Neural cell (in vitro differentiated cells): ENCODE results near the gene NSMF. TPM values are rescaled to one million over a fixed set of nuclear protein-coding genes. Genes with fewer than 3 reads are reported as not detected.

Experiments
- H2AFZ ChIP-seq: fragments of 200-600, 300-800 bp; sonication (generic), shearing (Covaris generic); 2 replicates; pipeline ENCODE4 v1.6.0; 2014; ENCODE audit warnings: low read depth, mild to moderate bottlenecking, antibody characterized with exemption, low read length, moderate library complexity
- H3F3A ChIP-seq: fragments of 200-600 bp; shearing (Covaris generic); 2 replicates; pipeline ENCODE4 v1.6.1; 2016; ENCODE audit warnings: mild to moderate bottlenecking, moderate library complexity, mixed read lengths, antibody characterized with exemption, low read length; ENCODE audit not compliant: insufficient read depth, poor library complexity, severe bottlenecking
- H3K27ac ChIP-seq: fragments of 200-600, 300-800 bp; sonication (generic), shearing (Covaris generic); 2 replicates; pipeline ENCODE4 v1.5.1; 2014; ENCODE audit warnings: mild to moderate bottlenecking, low read length, moderate library complexity
- H3K27me3 ChIP-seq: fragments of 300-800, 200-600 bp; sonication (generic), shearing (Covaris generic); 2 replicates; pipeline ENCODE4 v1.6.0; 2014; ENCODE audit warnings: mild to moderate bottlenecking, low read depth, low read length, moderate library complexity; ENCODE audit not compliant: insufficient read depth
- H3K36me3 ChIP-seq: fragments of 300-800, 200-600 bp; sonication (generic), shearing (Covaris generic); 2 replicates; pipeline ENCODE4 v1.5.1; 2014; ENCODE audit warnings: mild to moderate bottlenecking, antibody characterized with exemption, low read length, moderate library complexity; ENCODE audit not compliant: insufficient read depth
- H3K4me2 ChIP-seq: fragments of 300-800, 200-600 bp; sonication (generic), shearing (Covaris generic); 2 replicates; pipeline ENCODE4 v1.6.0; 2014; ENCODE audit warnings: mild to moderate bottlenecking, low read length
- H3K4me3 ChIP-seq: fragments of 300-800, 200-600 bp; sonication (generic), shearing (Covaris generic); 2 replicates; pipeline ENCODE4 v1.5.1; 2014; ENCODE audit warnings: mild to moderate bottlenecking, low read length, moderate library complexity
- H3K79me2 ChIP-seq: fragments of 200-600 bp; shearing (Covaris generic); replicated peaks from 2 replicates; pipeline ENCODE4 v1.6.0; 2014; ENCODE audit warnings: mild to moderate bottlenecking, low read length, moderate library complexity; ENCODE audit not compliant: insufficient read depth
- H3K9ac ChIP-seq: fragments of 300-800, 200-600 bp; sonication (generic), shearing (Covaris generic); 2 replicates; pipeline ENCODE4 v1.6.1; 2016; ENCODE audit warnings: mild to moderate bottlenecking, low read length, mixed read lengths
- H3K9me2 ChIP-seq: fragments of 200-600 bp; shearing (Covaris generic); 2 replicates; pipeline ENCODE4 v1.6.1; 2016; ENCODE audit warnings: mild to moderate bottlenecking, low read length, mixed read lengths; ENCODE audit not compliant: insufficient read depth
- H3K9me3 ChIP-seq: fragments of 200-600, 300-800 bp; sonication (generic), shearing (Covaris generic); 2 replicates; pipeline ENCODE4 v1.6.1; 2016; ENCODE audit warnings: mild to moderate bottlenecking, mixed run types, low read length, moderate library complexity, mixed read lengths
- H4K20me1 ChIP-seq: fragments of 200-600 bp; shearing (Covaris generic); 2 replicates; pipeline ENCODE4 v1.6.1; 2016; ENCODE audit warnings: mild to moderate bottlenecking, mixed run types; ENCODE audit not compliant: insufficient read depth
- CTCF ChIP-seq: fragments of 450-650 bp; IDR thresholded peaks from 2 replicates; pipeline ENCODE4 v1.5.1; 2014; ENCODE audit warnings: antibody characterized with exemption, mild to moderate bottlenecking, moderate library complexity; ENCODE audit not compliant: poor library complexity, severe bottlenecking
- EP300 ChIP-seq: fragments of 450-650 bp; conservative IDR thresholded peaks from 2 replicates; pipeline ENCODE4 v1.6.1; 2014; ENCODE audit warnings: antibody characterized with exemption, mild to moderate bottlenecking, moderate library complexity; ENCODE audit not compliant: poor library complexity, severe bottlenecking
- EZH2 ChIP-seq: fragments of 200-600, 300-800 bp; shearing (Covaris generic), sonication (generic); IDR thresholded peaks from 2 replicates; pipeline ENCODE4 v1.6.1; 2014; ENCODE audit warnings: antibody characterized with exemption, low read length, borderline replicate concordance, mild to moderate bottlenecking; ENCODE audit not compliant: insufficient read depth, poor library complexity, severe bottlenecking
- MXI1 ChIP-seq: fragments of 450-650 bp; conservative IDR thresholded peaks from 2 replicates; pipeline ENCODE4 v1.6.1; 2014; ENCODE audit warnings: antibody characterized with exemption, mild to moderate bottlenecking; ENCODE audit not compliant: poor library complexity, severe bottlenecking
- POLR2AphosphoS5 ChIP-seq: IDR thresholded peaks from 2 replicates; pipeline ENCODE4 v1.6.1; 2012
- RAD21 ChIP-seq: fragments of 450-650 bp; conservative IDR thresholded peaks from 2 replicates; pipeline ENCODE4 v1.6.1; 2014; ENCODE audit warnings: antibody characterized with exemption, mild to moderate bottlenecking, moderate library complexity
- SMC3 ChIP-seq: fragments of 450-650 bp; conservative IDR thresholded peaks from 2 replicates; pipeline ENCODE4 v1.6.1; 2014; ENCODE audit warnings: antibody characterized with exemption, mild to moderate bottlenecking, moderate library complexity; ENCODE audit not compliant: poor library complexity
- TAF1 ChIP-seq: IDR thresholded peaks from 2 replicates; pipeline ENCODE4 v1.6.1; 2012; ENCODE audit warnings: low read depth
- polyA plus RNA-seq: library from polyadenylated mRNA; depleted of rRNA; stranded (reverse); fragments of >200 nt; gene quantifications from 2 replicates; pipeline ENCODE4 v1.2.3, GENCODE V29; 2014
- TF ChIP-seq, protein P1 (sequence below): IDR thresholded peaks from 2 replicates; pipeline ENCODE4 v1.6.1; 2012; ENCODE audit warnings: borderline replicate concordance

NSMF gene
- polyA plus RNA-seq, 1 donor from 2014 or later, result 51.2 TPM

DNA sequence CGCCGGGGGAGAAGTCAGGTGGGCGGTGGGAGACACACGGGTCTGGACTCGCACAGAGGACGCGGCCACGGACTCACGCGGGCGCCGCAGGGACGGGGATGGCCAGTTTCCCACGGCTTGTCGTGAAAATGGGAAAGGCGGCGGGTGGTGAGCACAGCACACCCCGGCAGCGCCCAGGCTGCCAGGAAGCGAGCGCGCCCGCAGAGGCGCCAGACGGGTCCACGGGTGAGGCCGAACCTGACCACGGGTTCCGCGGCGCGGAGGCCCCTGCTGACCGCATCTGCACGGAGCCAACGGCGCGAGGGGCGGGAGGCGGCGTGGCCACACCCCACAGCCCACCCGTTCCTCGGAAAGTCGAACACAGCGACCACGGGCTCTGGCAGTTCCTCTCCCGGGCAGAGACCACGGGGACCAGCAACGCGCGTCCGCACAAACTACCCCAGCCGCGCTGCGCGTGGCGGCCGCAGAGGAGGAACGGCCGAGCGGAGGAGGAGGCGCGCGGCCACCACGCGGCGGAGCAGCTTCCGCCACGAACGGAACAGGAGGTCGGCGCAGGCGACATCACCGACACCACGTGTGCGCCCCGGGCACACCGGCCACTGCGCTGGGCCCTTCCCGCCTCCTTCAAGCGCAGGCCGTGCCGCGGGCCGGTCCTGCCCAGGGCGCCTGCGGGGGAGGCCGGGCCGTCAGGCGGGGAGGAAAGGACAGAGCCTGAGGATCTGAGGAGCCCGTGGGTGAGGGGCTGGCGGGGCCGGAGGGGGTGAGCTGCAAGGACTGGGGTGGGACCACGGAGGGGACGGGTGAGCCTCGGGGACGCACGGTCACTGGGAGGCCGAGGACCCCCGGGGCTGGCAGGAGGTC lies 41.7 kb downstream of the NSMF start:
- Histone ChIP-seq H3F3A (no peaks in the 10 kb centered on the region), H3K4me2 (no peak overlapping the region), H3K9me3 (no peaks in the 10 kb centered on the region), H3K27me3 (no peaks in the 10 kb centered on the region), H3K9me2 (no peaks in the 10 kb centered on the region), H3K4me3 (no peak overlapping the region), H4K20me1 (no peaks in the 10 kb centered on the region), H2AFZ (no peak overlapping the region), H3K36me3 (no peaks in the 10 kb centered on the region), H3K79me2 (peaks cover 16% of the 10 kb centered on the region), H3K9ac (no peak overlapping the region), H3K27ac (no peak overlapping the region)
- TF ChIP-seq SMC3 (no peak), EZH2 (no peak), CTCF (no peak)

DNA sequence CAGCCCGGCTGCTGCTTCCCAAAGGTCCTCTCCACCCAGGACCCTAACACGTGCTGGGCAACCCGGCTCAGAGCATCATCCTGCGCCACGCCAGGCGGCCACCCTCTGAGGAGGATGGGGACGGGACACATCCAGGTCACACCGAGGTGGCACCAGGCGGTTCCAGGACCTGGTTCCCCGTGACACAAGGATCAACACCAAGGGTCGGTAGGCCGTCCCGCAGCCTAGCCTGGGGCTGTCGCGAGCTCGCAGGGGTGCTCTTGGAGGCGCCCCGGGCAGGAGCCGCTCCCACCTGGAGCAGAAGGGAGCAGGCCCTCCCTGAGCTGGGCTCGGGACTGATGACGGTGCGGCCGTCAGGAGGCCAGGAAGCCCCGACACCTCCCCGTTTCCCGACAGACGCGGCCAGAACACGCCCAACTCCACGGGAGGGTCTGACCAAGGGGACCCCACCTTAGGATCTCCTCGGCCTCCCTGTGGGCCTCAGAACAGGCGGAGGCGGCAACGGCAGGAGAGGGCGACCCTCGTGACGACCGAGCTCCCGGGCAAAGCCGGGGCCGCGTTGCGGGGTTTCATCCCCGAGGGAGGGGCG lies 42.5 kb downstream of the NSMF start:
- no peak overlapping the region for H3K4me2 ChIP-seq
- no peak overlapping the region for H2AFZ ChIP-seq
- no peak overlapping the region for H3K27ac ChIP-seq
- H3K36me3 ChIP-seq, result no peaks in the 10 kb centered on the region
- H3K9me2 ChIP-seq, result no peaks in the 10 kb centered on the region
- no peak overlapping the region for H3K4me3 ChIP-seq
- H4K20me1 ChIP-seq, result no peaks in the 10 kb centered on the region
- H3K9me3 ChIP-seq, result no peaks in the 10 kb centered on the region
- peaks cover 12% of the 10 kb centered on the region for H3K79me2 ChIP-seq
- H3F3A ChIP-seq, result no peaks in the 10 kb centered on the region
- no peak for TF ChIP-seq EP300
- no peak for TF ChIP-seq EZH2
- TF ChIP-seq TAF1, result no peak
- TF ChIP-seq POLR2AphosphoS5, result no peak
- TF ChIP-seq MXI1, result no peak
- TF ChIP-seq SMC3, result no peak
- TF ChIP-seq, protein P1, sequence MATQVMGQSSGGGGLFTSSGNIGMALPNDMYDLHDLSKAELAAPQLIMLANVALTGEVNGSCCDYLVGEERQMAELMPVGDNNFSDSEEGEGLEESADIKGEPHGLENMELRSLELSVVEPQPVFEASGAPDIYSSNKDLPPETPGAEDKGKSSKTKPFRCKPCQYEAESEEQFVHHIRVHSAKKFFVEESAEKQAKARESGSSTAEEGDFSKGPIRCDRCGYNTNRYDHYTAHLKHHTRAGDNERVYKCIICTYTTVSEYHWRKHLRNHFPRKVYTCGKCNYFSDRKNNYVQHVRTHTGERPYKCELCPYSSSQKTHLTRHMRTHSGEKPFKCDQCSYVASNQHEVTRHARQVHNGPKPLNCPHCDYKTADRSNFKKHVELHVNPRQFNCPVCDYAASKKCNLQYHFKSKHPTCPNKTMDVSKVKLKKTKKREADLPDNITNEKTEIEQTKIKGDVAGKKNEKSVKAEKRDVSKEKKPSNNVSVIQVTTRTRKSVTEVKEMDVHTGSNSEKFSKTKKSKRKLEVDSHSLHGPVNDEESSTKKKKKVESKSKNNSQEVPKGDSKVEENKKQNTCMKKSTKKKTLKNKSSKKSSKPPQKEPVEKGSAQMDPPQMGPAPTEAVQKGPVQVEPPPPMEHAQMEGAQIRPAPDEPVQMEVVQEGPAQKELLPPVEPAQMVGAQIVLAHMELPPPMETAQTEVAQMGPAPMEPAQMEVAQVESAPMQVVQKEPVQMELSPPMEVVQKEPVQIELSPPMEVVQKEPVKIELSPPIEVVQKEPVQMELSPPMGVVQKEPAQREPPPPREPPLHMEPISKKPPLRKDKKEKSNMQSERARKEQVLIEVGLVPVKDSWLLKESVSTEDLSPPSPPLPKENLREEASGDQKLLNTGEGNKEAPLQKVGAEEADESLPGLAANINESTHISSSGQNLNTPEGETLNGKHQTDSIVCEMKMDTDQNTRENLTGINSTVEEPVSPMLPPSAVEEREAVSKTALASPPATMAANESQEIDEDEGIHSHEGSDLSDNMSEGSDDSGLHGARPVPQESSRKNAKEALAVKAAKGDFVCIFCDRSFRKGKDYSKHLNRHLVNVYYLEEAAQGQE, result no peak
- TF ChIP-seq CTCF, result no peak
- TF ChIP-seq RAD21, result no peak
- H3K27me3 ChIP-seq, result no peaks in the 10 kb centered on the region
- H3K9ac ChIP-seq, result no peak overlapping the region
